Measurements from ENCODE around the gene AMMECR1.

The AMMECR1 gene

GRCh38 chrX:110219920-110220319 is 98.0 kb downstream of the AMMECR1 start:
- no peak overlapping the region for H3K27ac ChIP-seq
- CTCF ChIA-PET = no interaction called here
- no peak for TF ChIP-seq CTCF (conservative IDR thresholded peaks at IDR 0.05; ENCODE audit: low read depth)
- POLR2A ChIA-PET (ENCODE audit: low non-redundant PET) = no interaction called here
- DNase-seq (ENCODE audit: low spot score) = no peak

GRCh38 chrX:110218591-110218990 is 99.3 kb downstream of the AMMECR1 start:
- TF ChIP-seq CTCF (conservative IDR thresholded peaks at IDR 0.05; ENCODE audit: low read depth) = no peak
- DNase-seq (ENCODE audit: low spot score) = no peak
- CTCF ChIA-PET = no interaction called here
- POLR2A ChIA-PET (ENCODE audit: low non-redundant PET) = no interaction called here
- H3K27ac ChIP-seq = no peak overlapping the region

- CTCF ChIA-PET = no interaction called here
- no peak for DNase-seq (ENCODE audit: low spot score)
- no peak overlapping the region for H3K27ac ChIP-seq
- POLR2A ChIA-PET (ENCODE audit: low non-redundant PET) = no interaction called here
- TF ChIP-seq CTCF (conservative IDR thresholded peaks at IDR 0.05; ENCODE audit: low read depth) = no peak
Measured at GRCh38 chrX:110216027-110216426, 101.9 kb downstream of the AMMECR1 start.

- ChIA-PET POLR2A (ENCODE audit: low non-redundant PET) (no interaction called here), CTCF (no interaction called here)
Measured at GRCh38 chrX:110215411-110215810, 102.5 kb downstream of the AMMECR1 start.

GRCh38 chrX:110214684-110215083 is 103.2 kb downstream of the AMMECR1 start:
- no peak overlapping the region for H3K27ac ChIP-seq
- ChIA-PET CTCF (no interaction called here), POLR2A (ENCODE audit: low non-redundant PET) (no interaction called here)
- no peak for DNase-seq (ENCODE audit: low spot score)
- no peak for TF ChIP-seq CTCF (conservative IDR thresholded peaks at IDR 0.05; ENCODE audit: low read depth)

More at GRCh38 chrX:110215411-110215810, 102.5 kb downstream of the AMMECR1 start:
- H3K27ac ChIP-seq = no peak overlapping the region
- no peak for TF ChIP-seq CTCF (conservative IDR thresholded peaks at IDR 0.05; ENCODE audit: low read depth)
- no peak for DNase-seq (ENCODE audit: low spot score)

- no peak overlapping the region for H3K27ac ChIP-seq
- DNase-seq (ENCODE audit: low spot score) = no peak
- CTCF ChIA-PET = no interaction called here
- TF ChIP-seq CTCF (conservative IDR thresholded peaks at IDR 0.05; ENCODE audit: low read depth) = no peak
- POLR2A ChIA-PET (ENCODE audit: low non-redundant PET) = no interaction called here
Measured at GRCh38 chrX:110213183-110213582, 104.7 kb downstream of the AMMECR1 start.

GRCh38 chrX:110212299-110212698 is 105.6 kb downstream of the AMMECR1 start:
- ChIA-PET POLR2A (ENCODE audit: low non-redundant PET) (no interaction called here), CTCF (interaction anchor here (0.6 kb wide), 1 partner anchor 337 kb away, joined by 4 read pairs; no protein-coding TSS in a partner anchor)
- DNase-seq (ENCODE audit: low spot score) = no peak
- TF ChIP-seq CTCF (conservative IDR thresholded peaks at IDR 0.05; ENCODE audit: low read depth) = 0 out of 2 replicates have a peak, but pooled peaks have one; percentile 4
- no peak overlapping the region for H3K27ac ChIP-seq

Data from RWPE1 (cell line).